OCI-LY1 (cell line): ENCODE data around the gene TMEM126A.

Source experiments
- EZH2 ChIP-seq: fragments of 200-600 bp; sonication (generic), shearing (Covaris generic); IDR thresholded peaks from 2 replicates; pipeline ENCODE4 v1.8.0; 2017; ENCODE audit warnings: borderline replicate concordance, mixed run types, mild to moderate bottlenecking, antibody characterized with exemption, low read length, moderate library complexity, mixed read lengths
- TF ChIP-seq, protein P1 (sequence below): fragments of 200-600 bp; sonication (generic), shearing (Covaris generic); IDR thresholded peaks from 2 replicates; pipeline ENCODE4 v1.5.1; 2017; ENCODE audit warnings: mild to moderate bottlenecking, antibody characterized with exemption, low read length, moderate library complexity, mixed read lengths

GRCh38 chr11:85599083-85599482 lies 48.7 kb upstream of the TMEM126A start:
- TF ChIP-seq, protein P1, sequence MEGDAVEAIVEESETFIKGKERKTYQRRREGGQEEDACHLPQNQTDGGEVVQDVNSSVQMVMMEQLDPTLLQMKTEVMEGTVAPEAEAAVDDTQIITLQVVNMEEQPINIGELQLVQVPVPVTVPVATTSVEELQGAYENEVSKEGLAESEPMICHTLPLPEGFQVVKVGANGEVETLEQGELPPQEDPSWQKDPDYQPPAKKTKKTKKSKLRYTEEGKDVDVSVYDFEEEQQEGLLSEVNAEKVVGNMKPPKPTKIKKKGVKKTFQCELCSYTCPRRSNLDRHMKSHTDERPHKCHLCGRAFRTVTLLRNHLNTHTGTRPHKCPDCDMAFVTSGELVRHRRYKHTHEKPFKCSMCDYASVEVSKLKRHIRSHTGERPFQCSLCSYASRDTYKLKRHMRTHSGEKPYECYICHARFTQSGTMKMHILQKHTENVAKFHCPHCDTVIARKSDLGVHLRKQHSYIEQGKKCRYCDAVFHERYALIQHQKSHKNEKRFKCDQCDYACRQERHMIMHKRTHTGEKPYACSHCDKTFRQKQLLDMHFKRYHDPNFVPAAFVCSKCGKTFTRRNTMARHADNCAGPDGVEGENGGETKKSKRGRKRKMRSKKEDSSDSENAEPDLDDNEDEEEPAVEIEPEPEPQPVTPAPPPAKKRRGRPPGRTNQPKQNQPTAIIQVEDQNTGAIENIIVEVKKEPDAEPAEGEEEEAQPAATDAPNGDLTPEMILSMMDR = no peak
- TF ChIP-seq EZH2 = no peak
